Measurements from ENCODE around the gene SYT10. TPM values are rescaled to one million over a fixed set of nuclear protein-coding genes. Genes with fewer than 3 reads are reported as not detected.
"Not testable (repeated sequence)": the region's sequence is repeated elsewhere in the genome, so short reads cannot be mapped to it uniquely, and the experiment has no call there.

SYT10 gene
- total RNA-seq, 1 experiment from 2014 or later = not detected

- no peak for DNase-seq (ENCODE audit: low spot score)
- in situ Hi-C loops (cut with HindIII; ENCODE audit: low sequenced_read_pairs) = no loop called here
These were observed 63.5 kb downstream of the SYT10 start for GRCh38 chr12:33376153-33376552.

- in situ Hi-C loops (cut with HindIII; ENCODE audit: low sequenced_read_pairs) = no loop called here
- no peak for DNase-seq (ENCODE audit: low spot score)
These were observed 69.3 kb downstream of the SYT10 start for GRCh38 chr12:33370318-33370717.

GRCh38 chr12:33357181-33357580, 82.4 kb downstream of the SYT10 start:
- in situ Hi-C loops (cut with HindIII; ENCODE audit: low sequenced_read_pairs) = no loop called here
- DNase-seq (ENCODE audit: low spot score) = no peak

GRCh38 chr12:33349791-33350190, 89.8 kb downstream of the SYT10 start:
- DNase-seq (ENCODE audit: low spot score) = no peak
- in situ Hi-C loops (cut with HindIII; ENCODE audit: low sequenced_read_pairs) = no loop called here

GRCh38 chr12:33331961-33332398, 107.6 kb downstream of the SYT10 start:
- DNase-seq (ENCODE audit: low spot score) = not testable (repeated sequence)

GRCh38 chr12:33330940-33331339, 108.7 kb downstream of the SYT10 start:
- in situ Hi-C loops (cut with HindIII; ENCODE audit: low sequenced_read_pairs) = no loop called here
- DNase-seq (ENCODE audit: low spot score) = no peak

More at GRCh38 chr12:33331961-33332398, 107.6 kb downstream of the SYT10 start:
- in situ Hi-C loops (cut with HindIII; ENCODE audit: low sequenced_read_pairs) = not testable (repeated sequence)
